Peyer's patch (tissue), 4 donors: Measurements from ENCODE around the gene MYO1D.

Source experiments
- CTCF ChIP-seq, 6 experiments: fragments of 450-650 bp in 4 of 6; fragments of 200-600 bp in 2 of 6; sonication (generic) in 1 of 6; IDR thresholded peaks; one replicate each; pipeline ENCODE4 v1.5.1; 2017 to 2019; ENCODE audit warnings: antibody characterized with exemption in 6 of 6, mild to moderate bottlenecking in 3 of 6, moderate library complexity in 1 of 6
- POLR2A ChIP-seq, 2 donors: fragments of 450-650 bp; IDR thresholded peaks; one replicate each; pipeline ENCODE4 v1.5.1; 2017; ENCODE audit warnings: antibody characterized with exemption in 2 of 2, mild to moderate bottlenecking in 2 of 2, moderate library complexity in 2 of 2

GRCh38 chr17:32757963-32758362 lies 119.0 kb downstream of the MYO1D start:
- TF ChIP-seq CTCF (IDR thresholded peaks at IDR 0.05) = no peak
- TF ChIP-seq POLR2A (IDR thresholded peaks at IDR 0.05) = no peak
